Transverse colon (tissue), 4 donors: ENCODE data around the gene PPP6R1. TPM values are rescaled to one million over a fixed set of nuclear protein-coding genes. Genes with fewer than 3 reads are reported as not detected.

Experiments
- DNase-seq: peaks from one replicate; pipeline ENCODE4 v3.0.0-alpha.2; 2019
- H3K27ac ChIP-seq, 4 donors: fragments of 200-600 bp; sonication (generic); 2 replicates each; pipeline ENCODE4 v1.5.1; 2016 to 2018; ENCODE audit warnings: inconsistent platforms in 4 of 4
- H3K27me3 ChIP-seq: fragments of 200-600 bp; sonication (generic); 2 replicates; pipeline ENCODE4 v1.5.1; 2017; ENCODE audit warnings: inconsistent platforms
- H3K36me3 ChIP-seq, 4 donors: fragments of 200-600 bp; sonication (generic); 2 replicates each; pipeline ENCODE4 v1.5.1; 2017 to 2019; ENCODE audit warnings: inconsistent platforms in 4 of 4
- H3K4me1 ChIP-seq, 4 donors: fragments of 200-600 bp; sonication (generic); 2 replicates each; pipeline ENCODE4 v1.5.1; 2017 to 2020; ENCODE audit warnings: inconsistent platforms in 4 of 4
- H3K4me3 ChIP-seq, 4 donors: fragments of 200-600 bp; sonication (generic); 1 replicate in 1 of 4; 2 replicates in 3 of 4; pipeline versions ENCODE4 v1.5.1 to v1.6.1; 2017 to 2019; ENCODE audit warnings: inconsistent platforms in 4 of 4
- H3K9me3 ChIP-seq, 2 donors: fragments of 200-600 bp; sonication (generic); 2 replicates each; pipeline ENCODE4 v1.5.1; 2017 to 2019; ENCODE audit warnings: inconsistent platforms in 2 of 2
- EP300 ChIP-seq: sonication (generic); formaldehyde crosslinking; IDR thresholded peaks from one replicate; pipeline ENCODE4 v1.6.1; 2017; ENCODE audit warnings: antibody characterized with exemption, low read depth
- POLR2A ChIP-seq: fragments of 450-650 bp; IDR thresholded peaks from one replicate; pipeline ENCODE4 v1.6.1; 2016; ENCODE audit warnings: antibody characterized with exemption, mild to moderate bottlenecking, moderate library complexity
- POLR2AphosphoS5 ChIP-seq, 3 donors: sonication (generic); formaldehyde crosslinking; IDR thresholded peaks; one replicate each; pipeline ENCODE4 v1.6.1; 2016; ENCODE audit warnings: antibody characterized with exemption in 3 of 3
- WGBS, 2 donors: methylation state at CpG; one replicate each; pipeline ENCODE4 v1.1.5; 2018; ENCODE audit warnings: low coverage in 1 of 2; 5-methylcytosine and 5-hydroxymethylcytosine counted together
- in situ Hi-C, 4 donors: fragments of 200-750 bp; cut with MboI; loops; one replicate each; pipeline versions ENCODE4 v1.15.0 to v1.15.1; 2017; ENCODE audit warnings: low sequenced_read_pairs in 3 of 4, low pct_ligation_motif_present in 1 of 4, low pct_unique_long_range_greater_than_20kb in 1 of 4
- intact Hi-C: fragments of 100-400 bp; cut with DNase I; formaldehyde crosslinking; loops from one replicate; pipeline ENCODE4 v1.15.1; 2023; ENCODE audit warnings: low total_unique reads
- total RNA-seq, 4 donors: library from RNA; depleted of rRNA; stranded (reverse); fragments of >200 nt; gene quantifications; one replicate each; pipeline ENCODE4 v1.1.0, GENCODE V29; 2016
- TF ChIP-seq, protein P1 (sequence below), 5 experiments: fragments of 200-600 bp in 3 of 5; fragments of 450-650 bp in 2 of 5; sonication (generic) in 3 of 5; IDR thresholded peaks; 1 replicate in 2 of 5; 2 replicates in 3 of 5; pipeline ENCODE4 v1.5.1; 2016 to 2017; ENCODE audit warnings: antibody characterized with exemption in 5 of 5, inconsistent platforms in 3 of 5, mild to moderate bottlenecking in 2 of 5, moderate library complexity in 1 of 5

Gene PPP6R1
- total RNA-seq, 4 donors from 2014 or later: 51.3 to 91.5 (median 60.7) TPM

DNA sequence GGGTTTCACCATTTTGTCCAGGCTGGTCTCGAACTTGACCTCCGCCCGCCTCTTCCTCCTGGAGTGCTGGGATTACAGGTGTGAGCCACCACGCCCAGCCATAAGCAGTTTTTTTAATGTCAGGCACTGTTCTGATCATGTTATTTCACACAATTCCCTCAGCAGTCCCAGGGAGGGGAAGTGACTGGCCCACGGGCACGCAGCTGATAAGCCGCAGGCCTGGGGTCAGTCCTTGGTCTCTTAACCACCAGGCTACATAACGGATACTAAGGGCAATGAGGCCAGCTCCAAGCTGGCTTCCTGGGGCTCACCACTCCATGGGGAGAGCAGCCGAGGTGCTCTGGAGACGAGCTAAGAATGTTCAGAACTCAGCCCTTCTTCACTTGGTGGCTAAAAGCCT is 38.5 kb upstream of the PPP6R1 start:
- peaks cover 4 to 9% (median 9%) of the 10 kb centered on the region in 4 donors for H3K4me1 ChIP-seq
- intact Hi-C loops (no loop called here), in situ Hi-C loops (loop anchor here (10.0 to 25.0 kb wide), 3 partner anchors 90 to 118 kb away; partner anchors contain the start of genes UBE2S (in 2 of the 4), RPL28 (in 1 of the 4), TMEM190 (in 1 of the 4) and TMEM238 (in 1 of the 4))
- DNase-seq: no peak
- WGBS, 2 donors: 60 to 66% methylated on average over 3 to 10 of the region's 10 CpGs
- TF ChIP-seq, protein P1, sequence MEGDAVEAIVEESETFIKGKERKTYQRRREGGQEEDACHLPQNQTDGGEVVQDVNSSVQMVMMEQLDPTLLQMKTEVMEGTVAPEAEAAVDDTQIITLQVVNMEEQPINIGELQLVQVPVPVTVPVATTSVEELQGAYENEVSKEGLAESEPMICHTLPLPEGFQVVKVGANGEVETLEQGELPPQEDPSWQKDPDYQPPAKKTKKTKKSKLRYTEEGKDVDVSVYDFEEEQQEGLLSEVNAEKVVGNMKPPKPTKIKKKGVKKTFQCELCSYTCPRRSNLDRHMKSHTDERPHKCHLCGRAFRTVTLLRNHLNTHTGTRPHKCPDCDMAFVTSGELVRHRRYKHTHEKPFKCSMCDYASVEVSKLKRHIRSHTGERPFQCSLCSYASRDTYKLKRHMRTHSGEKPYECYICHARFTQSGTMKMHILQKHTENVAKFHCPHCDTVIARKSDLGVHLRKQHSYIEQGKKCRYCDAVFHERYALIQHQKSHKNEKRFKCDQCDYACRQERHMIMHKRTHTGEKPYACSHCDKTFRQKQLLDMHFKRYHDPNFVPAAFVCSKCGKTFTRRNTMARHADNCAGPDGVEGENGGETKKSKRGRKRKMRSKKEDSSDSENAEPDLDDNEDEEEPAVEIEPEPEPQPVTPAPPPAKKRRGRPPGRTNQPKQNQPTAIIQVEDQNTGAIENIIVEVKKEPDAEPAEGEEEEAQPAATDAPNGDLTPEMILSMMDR (IDR thresholded peaks at IDR 0.05): no peak
- TF ChIP-seq POLR2AphosphoS5 (IDR thresholded peaks at IDR 0.05) (no peak), POLR2A (no peak), EP300 (no peak)
- no peak overlapping the region for H3K4me3 ChIP-seq
- H3K9me3 ChIP-seq: no peaks in the 10 kb centered on the region
- H3K36me3 ChIP-seq: no peaks in the 10 kb centered on the region
- no peak overlapping the region for H3K27ac ChIP-seq
- H3K27me3 ChIP-seq: no peaks in the 10 kb centered on the region

DNA sequence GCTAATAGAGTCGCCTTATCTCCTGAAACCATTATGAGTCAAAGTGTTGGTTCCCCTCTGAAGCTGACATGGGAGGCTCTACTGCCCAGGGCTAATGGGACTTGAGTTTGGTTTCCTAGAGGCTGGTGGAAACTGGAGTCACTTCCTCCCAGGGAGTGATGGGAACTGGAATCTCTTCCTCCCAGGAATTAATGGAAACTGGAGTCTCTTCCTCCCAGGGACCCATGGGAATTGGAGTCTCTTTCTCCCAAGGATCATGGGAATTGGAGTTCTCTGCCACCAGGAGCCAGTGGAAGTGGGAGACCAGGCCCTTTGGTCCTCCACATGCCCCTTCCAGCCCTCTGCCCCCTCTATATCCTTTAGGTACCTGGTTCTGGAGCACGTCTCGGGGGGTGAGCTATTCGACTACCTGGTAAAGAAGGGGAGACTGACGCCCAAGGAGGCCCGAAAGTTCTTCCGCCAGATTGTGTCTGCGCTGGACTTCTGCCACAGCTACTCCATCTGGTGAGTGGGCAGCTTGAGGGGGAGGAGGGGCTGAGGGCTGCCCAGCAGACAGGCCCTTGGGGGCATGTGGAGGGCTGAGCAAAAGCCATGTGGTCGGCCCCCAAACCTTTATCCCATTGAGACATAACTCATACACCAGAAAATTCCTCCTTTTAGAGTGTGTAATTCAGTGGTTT is 30.4 kb upstream of the PPP6R1 start:
- no peak overlapping the region for H3K4me3 ChIP-seq
- no peak for DNase-seq
- peaks cover 9% of the 10 kb centered on the region for H3K27me3 ChIP-seq
- no peak for TF ChIP-seq POLR2A
- TF ChIP-seq EP300: no peak
- no peak for TF ChIP-seq POLR2AphosphoS5 (IDR thresholded peaks at IDR 0.05)
- TF ChIP-seq, protein P1 (IDR thresholded peaks at IDR 0.05): no peak
- H3K36me3 ChIP-seq: no peaks in the 10 kb centered on the region
- 91% methylated on average over 9 of the region's 9 CpGs; no CpG with 5 or more reads in 1 of the 2 donors for WGBS, 2 donors
- in situ Hi-C loops (loop anchor here in 3 of 4 donors (25.0 kb wide), 2 partner anchors 98 to 123 kb away; partner anchors contain the start of genes UBE2S (in 2 of the 3), RPL28 (in 1 of the 3), TMEM190 (in 1 of the 3) and TMEM238 (in 1 of the 3)), intact Hi-C loops (loop anchor here (5.0 kb wide), 1 partner anchor 1057 kb away; no protein-coding TSS in a partner anchor)
- H3K9me3 ChIP-seq: no peaks in the 10 kb centered on the region
- peaks cover 0 to 10% (median 0%) of the 10 kb centered on the region in 4 donors for H3K4me1 ChIP-seq
- H3K27ac ChIP-seq: no peak overlapping the region

DNA sequence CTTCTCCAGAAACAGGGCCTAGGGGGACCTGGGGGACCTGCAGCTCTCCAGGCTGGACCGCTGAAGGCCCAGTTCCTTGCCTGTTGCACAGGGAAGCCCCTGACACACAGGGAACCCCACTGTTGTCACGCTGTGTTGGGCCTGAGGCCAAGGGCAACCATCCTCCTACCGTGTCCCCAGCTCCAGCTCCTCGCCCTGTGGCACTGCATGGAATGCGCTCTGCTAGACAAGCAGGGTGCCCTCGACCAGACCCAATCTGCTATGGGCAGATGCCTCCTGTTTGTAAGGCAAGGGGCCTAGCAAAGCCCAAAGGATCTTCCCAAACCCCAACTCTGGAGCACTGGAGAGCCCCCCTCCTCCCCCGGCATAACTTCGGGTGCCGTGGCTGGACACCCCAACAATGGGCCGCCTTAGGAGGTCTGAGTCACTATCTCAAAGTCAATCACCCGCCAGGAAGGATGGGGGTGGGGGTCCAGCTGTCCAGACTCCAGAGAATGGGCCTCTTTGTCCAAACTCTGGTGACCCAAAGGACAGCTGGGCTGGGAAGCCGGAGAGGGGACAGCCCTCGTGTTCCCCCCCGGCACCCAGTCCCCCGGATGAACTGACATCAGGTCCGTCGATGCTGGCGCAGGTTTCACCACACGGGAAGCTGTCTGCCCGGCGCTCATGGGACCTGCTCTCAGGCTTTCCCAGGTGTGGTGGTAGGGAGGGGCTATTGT is 28.7 kb upstream of the PPP6R1 start:
- no peaks in the 10 kb centered on the region for H3K9me3 ChIP-seq
- TF ChIP-seq EP300 (no peak), POLR2AphosphoS5 (IDR thresholded peaks at IDR 0.05) (no peak), POLR2A (no peak)
- TF ChIP-seq, protein P1 (IDR thresholded peaks at IDR 0.05): no peak
- intact Hi-C loops (loop anchor here (5.0 kb wide), 1 partner anchor 1055 kb away; no protein-coding TSS in a partner anchor), in situ Hi-C loops (loop anchor here in 3 of 4 donors (25.0 kb wide), 2 partner anchors 100 to 125 kb away; partner anchors contain the start of genes UBE2S (in 2 of the 3), RPL28 (in 1 of the 3), TMEM190 (in 1 of the 3) and TMEM238 (in 1 of the 3))
- peaks cover 19% of the 10 kb centered on the region for H3K27me3 ChIP-seq
- no peaks in the 10 kb centered on the region for H3K36me3 ChIP-seq
- H3K27ac ChIP-seq: peak overlapping the region in 1 of 4 donors; percentile 19
- peaks cover 0 to 16% (median 1%) of the 10 kb centered on the region in 4 donors for H3K4me1 ChIP-seq
- H3K4me3 ChIP-seq: no peak overlapping the region
- DNase-seq: no peak
- 52 to 84% methylated on average over 2 to 21 of the region's 21 CpGs for WGBS, 2 donors
